NCI-H2227 treated with DMSO at 0.1 percent for 48 hours (cell line): Measurements from ENCODE around the gene IGSF21.
"Not testable (repeated sequence)": the region's sequence is repeated elsewhere in the genome, so short reads cannot be mapped to it uniquely, and the experiment has no call there.

ENCODE experiments used
- DNase-seq: peaks from one replicate; lab custom pipeline; 2025; lab: John Stamatoyannopoulos, UW

Gene IGSF21

DNA sequence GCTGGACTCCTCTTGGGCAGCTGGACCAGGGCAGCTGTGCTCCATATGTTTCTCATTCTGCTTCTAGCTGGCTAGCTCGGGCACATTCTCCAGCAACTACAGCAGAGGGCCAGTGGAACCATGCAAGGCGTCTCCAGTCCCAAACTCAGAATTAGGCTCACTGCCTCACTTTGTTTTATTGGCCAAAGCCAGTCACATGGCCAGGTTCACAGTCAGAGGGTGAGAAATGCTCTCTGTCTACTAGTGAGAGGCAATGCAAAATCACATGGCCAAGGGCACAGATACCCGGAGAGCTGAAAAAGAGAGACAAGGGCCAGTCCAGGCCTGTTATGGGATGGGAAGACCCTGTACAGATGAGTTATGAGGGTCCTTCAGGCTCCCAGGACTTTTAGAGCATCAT is 294.3 kb downstream of the IGSF21 start:
- DNase-seq, result no peak

- no peak for DNase-seq
Observed at GRCh38 chr1:18404460-18404859, 296.9 kb downstream of the IGSF21 start.

GRCh38 chr1:18407166-18408045 is 299.8 kb downstream of the IGSF21 start:
- no peak for DNase-seq

DNA sequence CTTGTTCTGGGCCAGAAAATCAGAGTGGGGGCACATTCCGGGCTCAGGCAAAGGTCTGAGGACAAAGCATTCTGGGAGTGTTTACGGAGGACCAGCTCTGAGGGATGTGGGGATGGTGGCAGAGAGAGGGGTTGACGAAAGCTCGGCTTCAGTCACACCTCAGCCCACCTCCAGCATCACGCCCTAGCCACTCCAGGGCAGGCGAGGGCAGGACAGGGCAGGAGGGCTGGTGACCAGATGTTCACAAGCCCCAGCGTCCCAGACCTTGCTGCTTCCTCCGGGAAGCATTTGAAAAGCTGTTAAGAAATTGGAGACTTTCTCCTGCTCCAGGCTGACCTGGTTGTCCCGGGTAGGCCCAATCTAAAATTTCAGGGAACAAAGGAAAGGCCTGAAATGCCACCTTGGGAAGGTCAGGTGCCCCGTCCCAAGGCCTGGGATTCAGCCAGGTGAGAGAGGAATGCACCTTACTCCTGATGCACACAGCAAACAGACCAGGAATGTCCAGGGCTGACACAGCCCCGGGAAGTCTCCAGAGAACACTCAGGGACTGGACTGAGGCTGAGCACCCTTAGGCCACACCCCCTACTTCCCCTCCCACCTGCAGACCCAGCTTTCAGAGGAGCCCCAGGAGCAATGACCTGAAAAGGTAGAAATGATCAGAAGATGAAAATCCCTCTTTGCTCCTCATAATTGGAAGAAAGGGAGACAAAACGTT is 301.2 kb downstream of the IGSF21 start:
- DNase-seq, result no peak

DNA sequence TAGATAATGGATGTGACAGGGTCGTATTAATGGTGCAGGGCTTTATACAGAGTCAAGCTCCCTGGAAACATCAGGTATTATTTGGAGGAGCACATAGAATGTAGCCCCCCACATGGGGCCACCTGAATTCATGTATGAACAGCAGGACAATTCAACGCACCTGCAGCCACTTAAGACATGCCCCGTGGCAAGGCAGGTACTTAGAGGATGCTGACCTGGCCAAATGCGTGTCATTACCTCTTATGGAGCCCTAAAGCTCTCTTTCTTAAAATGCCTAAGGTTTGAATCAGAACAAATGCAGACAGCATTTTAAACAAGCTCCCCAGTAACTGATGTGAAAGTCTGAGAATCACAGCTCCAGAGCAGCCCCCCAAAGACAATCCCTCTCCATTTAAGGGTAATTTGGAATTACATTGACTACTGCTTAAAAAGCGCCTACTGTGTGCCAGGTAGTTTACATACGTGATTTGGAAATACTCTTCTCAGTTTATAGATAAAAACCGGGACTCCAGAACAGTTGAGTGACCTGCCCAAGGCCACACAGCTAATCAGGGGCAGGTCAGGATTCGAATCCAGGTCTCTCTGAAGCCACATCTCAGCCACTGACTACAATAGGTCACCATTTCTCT is 302.1 kb downstream of the IGSF21 start:
- DNase-seq, result no peak

- DNase-seq, result no peak
Observed at GRCh38 chr1:18410407-18410806, 302.8 kb downstream of the IGSF21 start.

DNA sequence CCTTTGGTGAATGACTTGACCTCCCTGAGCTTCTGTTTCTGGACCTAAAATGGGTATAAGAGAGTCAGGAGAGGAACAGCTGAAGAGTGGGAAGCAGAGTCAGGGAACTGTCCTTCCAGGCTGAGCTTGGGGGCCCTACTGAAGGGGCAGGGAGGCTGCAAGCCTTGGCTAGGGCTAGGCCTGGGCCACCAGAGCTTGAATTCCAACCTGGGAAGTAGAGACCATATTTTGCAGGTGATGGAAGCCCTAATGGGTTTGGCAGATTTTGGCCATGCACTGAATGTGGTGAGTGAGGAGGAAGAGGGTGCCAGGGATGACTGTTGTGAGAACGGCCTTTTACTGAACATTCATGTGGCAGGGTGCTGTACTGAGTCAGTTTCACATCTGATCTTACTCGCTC is 303.7 kb downstream of the IGSF21 start:
- no peak for DNase-seq

GRCh38 chr1:18411820-18412641 is 304.4 kb downstream of the IGSF21 start:
- no peak for DNase-seq

DNA sequence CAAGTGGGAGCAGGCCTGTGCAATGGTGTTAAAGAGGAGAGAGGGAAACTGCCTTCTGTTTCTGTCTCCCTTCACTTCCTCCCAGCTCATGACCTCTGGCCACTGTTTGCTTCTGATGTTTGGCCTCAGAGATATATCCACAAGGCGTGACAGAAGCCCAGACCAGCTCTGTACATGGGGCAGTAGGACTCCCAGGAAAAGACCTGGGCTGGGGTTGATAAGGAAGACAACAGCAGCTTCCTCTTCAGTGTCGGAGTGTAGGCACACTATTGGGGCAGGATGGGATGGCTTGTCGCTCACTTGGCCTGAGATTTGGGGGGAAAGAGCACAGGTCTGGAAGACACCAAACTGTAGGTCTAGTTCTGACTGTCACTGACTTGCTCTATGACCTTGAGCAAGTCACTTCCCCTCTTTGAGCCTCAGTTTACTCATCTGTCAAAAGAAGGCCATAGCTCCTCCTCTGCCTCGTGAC is 305.3 kb downstream of the IGSF21 start:
- DNase-seq, result no peak

DNA sequence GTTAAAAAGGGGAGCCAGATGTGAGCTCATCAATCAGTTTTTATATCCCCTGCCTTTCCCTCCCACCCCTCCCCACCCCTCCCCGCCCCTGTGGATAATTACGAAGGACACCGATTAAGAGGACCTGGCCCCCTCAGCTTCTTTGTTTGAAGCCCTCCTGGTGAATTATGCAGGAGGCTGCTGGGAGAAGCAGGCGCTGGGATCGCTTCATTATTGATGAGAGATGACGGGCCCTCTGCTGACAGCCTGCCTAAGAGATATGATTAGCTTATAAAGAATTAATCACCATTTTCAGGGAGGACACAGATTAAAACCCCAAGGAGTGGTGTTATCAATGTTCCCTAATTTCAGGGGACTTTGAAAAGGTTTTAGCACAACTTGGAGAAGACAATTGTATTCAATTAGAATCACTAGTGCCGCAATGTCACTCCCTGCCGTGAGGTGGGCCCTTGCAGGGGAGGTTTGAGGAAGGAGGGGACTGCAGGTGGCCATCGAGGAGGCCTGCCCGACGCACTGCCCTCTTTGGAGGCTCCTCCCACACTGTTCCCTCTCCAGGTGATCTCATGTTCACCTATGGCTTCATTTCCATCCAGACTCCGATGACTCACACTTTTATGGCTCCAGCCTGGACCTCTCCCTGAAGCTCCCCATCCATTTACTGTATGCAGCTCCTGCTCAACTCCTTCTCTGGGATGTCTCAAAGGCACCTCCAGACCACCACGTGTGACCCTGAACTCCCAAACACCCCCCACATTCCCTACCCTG is 306.1 kb downstream of the IGSF21 start:
- no peak for DNase-seq

DNA sequence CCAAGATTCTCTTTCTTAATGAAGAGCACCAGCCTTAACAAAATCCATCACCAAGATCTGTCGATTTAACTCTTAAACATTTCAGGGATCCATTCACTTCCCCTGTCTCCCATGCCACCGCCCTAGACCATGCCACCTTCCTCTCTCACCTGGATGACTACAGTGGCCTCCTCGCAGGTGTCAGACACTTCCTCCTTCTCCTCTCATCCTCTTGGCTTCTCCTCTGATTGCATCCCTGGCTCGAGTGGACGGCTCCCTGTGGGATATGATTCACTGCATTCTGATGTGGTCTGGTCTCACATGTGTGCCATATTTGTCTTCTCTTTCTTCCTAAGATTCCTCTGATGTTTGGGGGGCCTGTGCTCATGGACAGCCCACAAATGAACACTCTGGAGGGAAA is 306.7 kb downstream of the IGSF21 start:
- DNase-seq, result no peak

GRCh38 chr1:18414872-18415447 is 307.4 kb downstream of the IGSF21 start:
- DNase-seq, result no peak

- DNase-seq, result no peak
Observed at GRCh38 chr1:18415448-18416027, 307.9 kb downstream of the IGSF21 start.

DNA sequence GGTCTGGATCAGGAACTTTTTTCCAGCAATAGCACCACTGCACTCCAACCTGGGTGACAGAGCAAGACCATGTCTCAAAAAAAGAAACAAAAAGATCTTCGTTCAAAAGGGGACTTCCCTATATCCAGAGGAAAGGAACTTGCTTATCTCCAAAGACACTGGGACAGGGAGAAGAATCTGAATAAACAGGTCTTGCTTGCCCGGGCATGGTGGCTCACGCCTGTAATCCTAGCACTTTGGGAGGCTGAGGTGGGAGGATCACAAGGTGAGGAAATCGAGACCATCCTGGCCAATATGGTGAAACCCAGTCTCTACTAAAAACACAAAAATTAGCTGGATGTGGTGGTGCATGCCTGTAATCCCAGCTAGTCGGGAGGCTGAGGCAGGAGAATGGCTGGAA is 308.5 kb downstream of the IGSF21 start:
- not testable (repeated sequence) for DNase-seq

DNA sequence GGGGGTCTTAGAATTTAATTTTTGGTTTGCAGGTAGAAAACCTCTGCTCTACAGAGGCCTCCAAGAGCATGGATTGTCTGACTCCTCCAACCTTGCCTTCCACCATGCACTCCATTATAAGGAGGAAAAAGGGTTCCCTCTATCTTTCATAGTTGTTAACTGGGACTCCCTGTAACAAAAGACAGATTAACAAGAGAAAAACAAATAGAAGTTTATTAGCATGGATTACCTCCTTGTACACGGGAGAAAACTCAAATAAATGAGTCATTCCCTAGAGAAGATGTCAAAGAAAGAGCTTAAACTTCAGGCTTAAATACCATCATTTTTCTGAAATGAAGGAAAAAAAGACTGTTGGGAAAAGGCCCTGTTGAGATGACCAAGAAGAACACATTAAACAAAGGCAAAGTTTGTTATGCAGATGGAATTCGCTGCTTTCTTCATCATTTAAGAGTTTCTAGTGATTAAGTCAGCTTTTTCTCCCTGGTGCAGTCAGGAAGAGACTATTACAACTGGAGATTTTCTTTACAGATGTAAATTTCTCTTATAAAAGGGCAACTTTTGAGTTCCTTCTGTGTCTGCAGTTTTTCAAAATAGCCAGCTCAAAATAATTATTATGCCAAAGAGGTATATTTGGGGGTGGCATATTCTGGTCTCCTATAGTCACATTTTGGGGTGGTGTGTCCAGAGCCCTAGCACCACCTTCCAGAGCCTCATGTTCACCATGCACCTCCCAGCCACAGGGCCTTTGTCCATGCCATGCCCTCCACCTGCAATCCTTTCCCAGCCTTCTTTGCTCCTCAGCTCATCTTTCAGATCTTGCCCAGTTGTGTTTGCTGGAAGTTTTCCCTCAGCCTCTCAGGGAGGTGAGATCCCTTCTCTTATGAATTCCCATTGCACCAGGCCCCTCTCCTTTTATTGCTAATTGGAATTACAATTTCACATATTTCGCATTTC is 310.0 kb downstream of the IGSF21 start:
- no peak for DNase-seq

DNA sequence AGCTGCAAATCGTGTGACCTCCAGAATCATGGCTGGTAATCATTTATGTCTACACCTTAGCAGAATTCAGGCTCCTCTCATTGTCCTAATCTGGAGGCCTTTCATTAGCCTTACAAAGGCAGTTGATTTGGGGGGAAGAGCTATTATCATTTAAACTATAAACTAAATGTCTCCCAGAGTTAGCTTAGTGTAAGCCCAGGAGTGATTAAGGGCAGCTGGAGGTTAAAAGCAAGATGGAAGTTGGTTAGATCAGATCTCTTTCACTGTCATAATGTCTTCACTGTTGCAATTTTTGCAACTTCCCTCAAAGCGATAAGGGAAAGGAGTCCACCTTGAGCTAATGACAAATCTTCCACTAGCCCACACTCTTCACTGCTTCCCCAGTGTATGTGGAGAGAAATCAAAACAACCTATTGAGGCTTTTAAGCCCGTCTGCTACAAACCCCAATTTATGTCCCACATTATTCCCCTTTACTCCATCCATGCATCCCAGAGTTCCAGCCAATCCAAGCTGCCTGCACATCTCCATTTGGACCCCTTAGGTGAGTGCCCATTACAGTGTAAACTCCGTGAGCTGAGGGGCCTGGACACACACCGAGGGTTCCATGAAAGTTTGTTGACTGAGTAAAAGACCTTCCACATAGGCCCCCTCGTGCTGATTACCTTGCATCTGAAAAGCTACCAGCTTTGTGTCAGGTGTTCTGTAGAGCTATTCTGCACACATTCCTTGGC is 311.7 kb downstream of the IGSF21 start:
- peak; percentile 7 for DNase-seq

GRCh38 chr1:18419845-18420184 is 312.2 kb downstream of the IGSF21 start:
- DNase-seq, result no peak

DNA sequence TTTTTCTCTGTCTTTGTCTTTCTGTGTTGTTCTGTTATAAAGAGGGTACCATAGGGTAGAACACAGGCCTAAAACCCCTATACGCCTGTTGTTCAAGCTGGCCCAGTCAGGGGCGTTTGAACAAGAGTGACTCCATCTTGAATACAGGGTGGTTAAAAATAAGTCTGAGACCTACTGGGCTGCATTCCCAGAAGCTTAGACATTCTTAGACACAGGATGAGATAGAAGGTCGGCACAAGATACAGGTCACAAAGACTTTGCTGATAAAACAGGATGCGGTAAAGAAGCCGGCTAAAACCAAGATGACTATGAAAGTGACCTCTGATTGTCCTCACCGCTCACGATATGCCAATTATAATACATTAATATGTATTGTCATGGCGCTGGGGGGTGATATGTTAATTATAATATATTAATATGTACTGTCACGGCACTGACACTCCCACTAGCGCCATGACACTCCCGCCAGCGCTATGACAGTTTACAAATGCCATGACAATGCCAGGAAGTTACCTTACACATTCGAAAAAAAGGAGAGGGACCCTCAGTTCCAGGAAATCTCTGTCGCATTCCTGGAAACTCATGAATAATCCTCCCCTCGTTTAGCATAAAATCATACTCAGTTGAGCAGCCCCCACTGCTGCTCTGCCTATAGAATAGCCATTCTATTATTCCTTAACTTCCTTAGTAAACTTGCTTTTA is 314.6 kb downstream of the IGSF21 start:
- DNase-seq, result no peak
